K562 (cell line): Measurements from ENCODE around the gene DYNC1H1. TPM values are rescaled to one million over a fixed set of nuclear protein-coding genes. Genes with fewer than 3 reads are reported as not detected.

Experiments used
- CCNT2 ChIP-seq: IDR thresholded peaks from 2 replicates; pipeline ENCODE4 v1.6.1; 2011; ENCODE audit warnings: borderline replicate concordance, low read depth, mild to moderate bottlenecking, moderate library complexity, mixed read lengths, low read length; ENCODE audit not compliant: insufficient read length; ENCODE audit errors: extremely low read depth
- DACH1 ChIP-seq: fragments of 450-650 bp; IDR thresholded peaks from 2 replicates; pipeline ENCODE4 v1.6.1; 2018; ENCODE audit not compliant: partially characterized antibody
- HDAC2 ChIP-seq: fragments of 450-650 bp; IDR thresholded peaks from 2 replicates; pipeline ENCODE4 v1.6.1; 2016; ENCODE audit warnings: mild to moderate bottlenecking
- HIVEP1 ChIP-seq: fragments of 250-450 bp; sonication (Bioruptor Pico); IDR thresholded peaks from 2 replicates; pipeline ENCODE4 v1.4.0; 2020; ENCODE audit warnings: mild to moderate bottlenecking
- KDM1A ChIP-seq, 2 experiments: fragments of 450-650 bp; IDR thresholded peaks; 2 replicates each; pipeline ENCODE4 v1.6.1; 2016; ENCODE audit warnings: mild to moderate bottlenecking in 2 of 2
- MAFK ChIP-seq: IDR thresholded peaks from 2 replicates; pipeline ENCODE4 v1.6.1; 2011; ENCODE audit warnings: low read length, improper control_type of control experiment
- MCM5 ChIP-seq: fragments of 450-650 bp; IDR thresholded peaks from 2 replicates; pipeline ENCODE4 v1.6.1; 2016; ENCODE audit warnings: low read depth
- MYC ChIP-seq, 2 experiments: fragments of 250-450 bp in 1 of 2; sonication (Bioruptor Pico) in 1 of 2; IDR thresholded peaks; 2 replicates each; pipeline versions ENCODE4 v1.5.1 to v1.6.1; 2012 to 2021; ENCODE audit warnings: low read depth in 2 of 2, borderline replicate concordance in 1 of 2, improper control_type of control experiment in 1 of 2, low read length in 1 of 2, mild to moderate bottlenecking in 1 of 2, moderate library complexity in 1 of 2
- NCOA1 ChIP-seq: fragments of 450-650 bp; IDR thresholded peaks from 2 replicates; pipeline ENCODE4 v1.6.1; 2016; ENCODE audit warnings: low read depth
- NEUROD1 ChIP-seq: fragments of 150-350 bp; IDR thresholded peaks from 2 replicates; pipeline ENCODE4 v1.6.1; 2014; ENCODE audit warnings: borderline replicate concordance, low read length, low read depth; ENCODE audit not compliant: partially characterized antibody
- NFATC3 ChIP-seq: fragments of 450-650 bp; IDR thresholded peaks from 2 replicates; pipeline ENCODE4 v1.6.1; 2017; ENCODE audit warnings: mild to moderate bottlenecking
- RBM25 ChIP-seq: fragments of 200-400 bp; formaldehyde crosslinking; IDR thresholded peaks from 2 replicates; pipeline ENCODE4 v1.6.1; 2018; ENCODE audit warnings: low read length, low read depth, moderate library complexity; ENCODE audit not compliant: severe bottlenecking
- TAF15 ChIP-seq: fragments of 200-400 bp; formaldehyde crosslinking; IDR thresholded peaks from 2 replicates; pipeline ENCODE4 v1.6.1; 2017; ENCODE audit warnings: mild to moderate bottlenecking, low read depth, low read length, moderate library complexity
- ZBTB1 ChIP-seq: sonication (generic); formaldehyde crosslinking; IDR thresholded peaks from 2 replicates; pipeline ENCODE4 v1.8.1; 2023; ENCODE audit warnings: missing genetic modification reagents, low read depth, mild to moderate bottlenecking, borderline replicate concordance
- ZMIZ1 ChIP-seq, 2 experiments: fragments of 150-350 bp in 1 of 2; IDR thresholded peaks; 2 replicates each; pipeline ENCODE4 v1.6.1; 2012 to 2016; ENCODE audit warnings: low read depth in 2 of 2, low read length in 2 of 2, mild to moderate bottlenecking in 1 of 2, moderate library complexity in 1 of 2
- ZNF398 ChIP-seq: fragments of 250-450 bp; sonication (Bioruptor Pico); IDR thresholded peaks from 2 replicates; pipeline ENCODE4 v1.8.0; 2021; ENCODE audit warnings: moderate library complexity, mild to moderate bottlenecking, inconsistent platforms
- ZNF609 ChIP-seq: sonication (generic); formaldehyde crosslinking; IDR thresholded peaks from 2 replicates; pipeline ENCODE4 v1.8.1; 2023; ENCODE audit warnings: missing genetic modification reagents, mild to moderate bottlenecking, borderline replicate concordance
- polyA plus RNA-seq, 8 experiments: library from polyadenylated mRNA; depleted of rRNA in 4 of 8; stranded (reverse) in 5 of 8; unstranded in 3 of 8; fragments of >200 nt; fragmentation: Nextera tagmentation in 2 of 8; fragmentation: Illumina TruSeq in 1 of 8; extraction: Ambion mirVana in 2 of 8; extraction: Trizol in 1 of 8; gene quantifications; 2 replicates each; pipeline versions ENCODE4 v1.2.1 to v1.2.3, GENCODE V29; 2011 to 2014; ENCODE audit warnings: inconsistent platforms in 1 of 8, missing spikeins in 1 of 8
- total RNA-seq, 7 experiments: library from RNA; depleted of rRNA in 6 of 7; stranded (reverse); fragments of >200 nt in 6 of 7; fragmentation: Illumina TruSeq in 2 of 7; extraction: Trizol in 2 of 7; gene quantifications; 2 replicates each; pipeline versions ENCODE4 v1.2.1 to v1.2.3, GENCODE V29; 2011 to 2021; ENCODE audit warnings: low replicate concordance in 1 of 7

The DYNC1H1 gene
- total and polyA plus RNA-seq, 9 of the 15 experiments (the other 6 are each of a cell fraction or from before 2014, with no cell fraction given), result 31.9 to 335 (median 115) TPM

GRCh38 chr14:102088012-102088792 is 123.8 kb downstream of the DYNC1H1 start (continued):
- no peak for TF ChIP-seq ZNF609 (CRISPR knock-in tag)
- no peak for TF ChIP-seq NEUROD1
- no peak for TF ChIP-seq HIVEP1 (CRISPR knock-in tag)
- no peak for TF ChIP-seq ZBTB1
- TF ChIP-seq NFATC3, result no peak
- TF ChIP-seq KDM1A (IDR thresholded peaks at IDR 0.05), result no peak
- no peak for TF ChIP-seq ZMIZ1 (IDR thresholded peaks at IDR 0.05; ENCODE audit: low read depth in 2 of 2, low read length in 2 of 2)
- no peak for TF ChIP-seq NCOA1
- no peak for TF ChIP-seq HDAC2
- TF ChIP-seq RBM25, result no peak
- peak; percentile 87 for TF ChIP-seq MYC (IDR thresholded peaks at IDR 0.05; ENCODE audit: low read depth, low read length)
- peak; percentile 82; the same call in 1 of the 2 replicates for TF ChIP-seq MYC (CRISPR knock-in tag; IDR thresholded peaks at IDR 0.05; ENCODE audit: borderline replicate concordance, low read depth)
- TF ChIP-seq CCNT2, result no peak
- TF ChIP-seq MAFK, result no peak
- TF ChIP-seq MCM5, result no peak
- TF ChIP-seq ZNF398 (CRISPR knock-in tag), result no peak
- no peak for TF ChIP-seq TAF15
- no peak for TF ChIP-seq DACH1
